ENCODE results near the gene ZSCAN5C.
"Not testable (repeated sequence)": the region's sequence is repeated elsewhere in the genome, so short reads cannot be mapped to it uniquely, and the experiment has no call there.

Gene ZSCAN5C

GRCh38 chr19:56197646-56198045 lies 4.4 kb upstream of the ZSCAN5C start, which contains the start of gene ZSCAN5B:
Gene ZSCAN5B (minus strand): TSS chr19:56197783. CDS start chr19:56193052, 4,731 bp downstream.
- DNase-seq = not testable (repeated sequence)

GRCh38 chr19:56199687-56200086 lies 2.4 kb upstream of the ZSCAN5C start:
- no peak for DNase-seq

GRCh38 chr19:56207581-56207980 lies 5.5 kb downstream of the ZSCAN5C start:
- DNase-seq = not testable (repeated sequence)

GRCh38 chr19:56209091-56209490 lies 7.0 kb downstream of the ZSCAN5C start:
- no peak for DNase-seq

GRCh38 chr19:56210036-56210435 lies 8.0 kb downstream of the ZSCAN5C start:
- DNase-seq = not testable (repeated sequence)

- DNase-seq = no peak
Measured at GRCh38 chr19:56211718-56212117, 9.6 kb downstream of the ZSCAN5C start.

- DNase-seq = peak; percentile 35
Measured at GRCh38 chr19:56217039-56217949, 15.2 kb downstream of the ZSCAN5C start.

- DNase-seq = no peak
Measured at GRCh38 chr19:56218961-56219360, 16.9 kb downstream of the ZSCAN5C start.

GRCh38 chr19:56221442-56221841 lies 19.4 kb downstream of the ZSCAN5C start:
- not testable (repeated sequence) for DNase-seq

- DNase-seq = no peak
Measured at GRCh38 chr19:56221851-56222250, 19.8 kb downstream of the ZSCAN5C start.

GRCh38 chr19:56222901-56223300 lies 20.8 kb downstream of the ZSCAN5C start:
- DNase-seq = no peak

- DNase-seq = no peak
Measured at GRCh38 chr19:56223481-56223880, 21.4 kb downstream of the ZSCAN5C start.

GRCh38 chr19:56245121-56245740 lies 43.2 kb downstream of the ZSCAN5C start:
- peak; percentile 46 for DNase-seq

GRCh38 chr19:56245764-56246163 lies 43.7 kb downstream of the ZSCAN5C start:
- not testable (repeated sequence) for DNase-seq

- DNase-seq = not testable (repeated sequence)
Measured at GRCh38 chr19:56248736-56249338, 46.8 kb downstream of the ZSCAN5C start.

- DNase-seq = peak; percentile 60
Measured at GRCh38 chr19:56252699-56253422, 50.8 kb downstream of the ZSCAN5C start.

- DNase-seq = peak; percentile 53
Measured at GRCh38 chr19:56253737-56254136, 51.7 kb downstream of the ZSCAN5C start.

- DNase-seq = no peak
Measured at GRCh38 chr19:56258272-56258671, 56.2 kb downstream of the ZSCAN5C start.
